Omental fat pad (tissue), 4 donors: ENCODE data around the gene CCR9. TPM values are rescaled to one million over a fixed set of nuclear protein-coding genes. Genes with fewer than 3 reads are reported as not detected.
"Not testable (repeated sequence)": the region's sequence is repeated elsewhere in the genome, so short reads cannot be mapped to it uniquely, and the experiment has no call there.

Experiments
- ATAC-seq: fragments of 150-250 bp; one replicate; pipeline ENCODE4 v1.9.1; 2016; ENCODE audit warnings: mild to moderate bottlenecking, moderate library complexity; ENCODE audit not compliant: low FRiP score
- DNase-seq: peaks from one replicate; pipeline ENCODE4 v3.0.0-alpha.2; 2019; ENCODE audit warnings: low spot score
- CTCF ChIP-seq, 3 donors: fragments of 450-650 bp; IDR thresholded peaks; one replicate each; pipeline ENCODE4 v1.5.1; 2016 to 2017; ENCODE audit warnings: antibody characterized with exemption in 3 of 3, mild to moderate bottlenecking in 3 of 3, moderate library complexity in 2 of 3
- total RNA-seq, 4 donors: library from RNA; depleted of rRNA; stranded (reverse); fragments of >200 nt; gene quantifications; one replicate each; pipeline ENCODE4 v1.1.0, GENCODE V29; 2016

The CCR9 gene
- total RNA-seq, 4 donors from 2014 or later: 0.24 TPM; not detected in 3

DNA sequence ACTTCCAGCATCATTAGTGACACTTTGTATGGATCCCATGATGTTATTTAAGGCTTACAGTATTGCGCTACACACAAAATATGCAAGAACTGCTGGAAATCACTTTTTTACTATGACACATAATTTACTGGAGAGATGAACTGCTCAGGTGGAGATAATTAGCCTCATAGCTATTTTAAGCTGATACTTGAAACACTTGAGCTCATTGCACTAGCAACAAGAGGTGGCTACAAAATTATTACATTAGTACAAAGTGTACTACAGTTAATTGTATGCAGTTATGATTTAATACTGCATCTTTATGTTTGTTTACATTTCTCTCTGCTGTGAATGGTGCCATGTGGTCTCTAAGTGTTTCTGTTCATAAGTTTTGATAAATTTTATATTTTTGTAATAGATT is 38.0 kb upstream of the CCR9 start:
- no peak for DNase-seq
- no peak for ATAC-seq

DNA sequence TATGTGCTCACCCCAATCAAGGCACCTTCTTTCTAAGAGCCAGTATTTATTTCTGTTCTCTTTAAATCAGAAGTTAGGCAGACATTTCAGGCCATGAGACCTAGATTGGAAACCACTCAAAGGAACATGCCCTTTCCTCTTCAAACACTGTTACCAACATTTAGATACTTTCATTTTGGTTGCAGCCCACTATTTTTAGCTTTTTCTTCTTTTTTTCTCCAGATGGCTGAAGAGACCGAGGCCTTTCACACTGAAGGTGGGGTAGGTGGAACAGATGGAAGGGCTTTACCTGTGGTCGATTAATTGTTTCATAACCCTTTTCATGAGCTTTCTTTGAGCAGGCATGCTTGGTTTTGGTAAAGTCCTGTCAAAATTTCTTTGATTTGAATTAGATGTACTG is 33.5 kb upstream of the CCR9 start:
- no peak for TF ChIP-seq CTCF (IDR thresholded peaks at IDR 0.05)

More for the DNA sequence above, 38.0 kb upstream of the CCR9 start:
- TF ChIP-seq CTCF (IDR thresholded peaks at IDR 0.05): no peak

GRCh38 chr3:45856323-45856722 is 30.0 kb upstream of the CCR9 start:
- ATAC-seq, DNase-seq: not testable (repeated sequence)

More for the DNA sequence above, 33.5 kb upstream of the CCR9 start:
- DNase-seq: no peak
- no peak for ATAC-seq

DNA sequence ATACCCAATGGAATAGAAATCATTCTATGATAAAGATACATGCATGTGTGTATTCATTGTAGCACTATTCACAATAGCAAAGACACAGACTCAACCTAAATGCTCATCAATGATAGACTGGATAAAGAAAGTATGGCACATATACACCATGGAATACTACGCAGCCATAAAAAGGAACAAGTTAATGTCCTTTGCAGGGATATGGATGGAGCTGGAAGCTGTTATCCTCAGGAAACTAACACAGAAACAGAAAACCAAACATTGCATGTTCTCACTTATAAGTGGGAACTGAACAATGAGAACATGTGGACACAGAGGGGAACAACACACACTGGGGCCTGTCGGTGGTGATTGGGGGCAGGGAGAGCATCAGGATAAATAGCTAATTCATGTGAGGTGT is 29.3 kb upstream of the CCR9 start:
- ATAC-seq, DNase-seq: not testable (repeated sequence)

DNA sequence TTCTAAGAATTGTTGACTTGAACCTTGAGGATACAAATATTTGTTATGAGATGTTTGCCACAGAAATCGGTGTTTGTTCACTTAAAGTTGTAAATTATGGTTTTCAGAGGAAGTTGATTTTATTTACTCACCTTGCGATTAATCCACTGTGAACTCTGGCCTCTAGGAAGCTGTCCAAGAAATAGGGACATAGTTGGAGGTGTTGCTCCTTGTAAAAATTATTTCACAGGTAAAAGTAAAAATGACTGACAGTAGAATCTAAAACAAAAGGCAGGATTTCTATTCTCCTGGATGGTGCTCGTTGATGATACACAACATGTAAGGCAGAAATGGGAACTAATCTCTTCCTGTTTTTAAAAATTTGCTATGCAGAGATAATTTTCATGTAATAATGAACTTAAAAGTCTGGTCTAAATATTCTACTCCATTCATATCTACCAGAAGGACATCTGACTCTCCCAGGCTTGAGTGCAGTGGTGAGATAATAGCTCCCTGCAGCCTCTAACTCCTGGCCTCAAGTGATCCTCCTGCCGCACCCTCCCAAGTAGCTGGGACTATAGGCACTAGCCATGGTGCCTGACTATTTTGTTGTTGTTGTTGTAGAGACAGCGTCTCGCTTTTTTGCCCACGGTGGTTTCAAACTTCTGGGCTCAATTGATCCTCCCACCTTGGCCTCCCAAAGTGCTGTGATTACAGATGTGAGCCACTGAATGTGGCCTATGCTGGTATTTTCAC is 27.4 kb upstream of the CCR9 start:
- DNase-seq: no peak
- ATAC-seq: no peak
- no peak for TF ChIP-seq CTCF (IDR thresholded peaks at IDR 0.05)

- TF ChIP-seq CTCF (IDR thresholded peaks at IDR 0.05): no peak
- no peak for DNase-seq
- no peak for ATAC-seq
Observed at GRCh38 chr3:45860481-45860880, 25.9 kb upstream of the CCR9 start.

- no peak for TF ChIP-seq CTCF (IDR thresholded peaks at IDR 0.05)
- DNase-seq (no peak), ATAC-seq (no peak)
Observed at GRCh38 chr3:45861043-45861719, 25.2 kb upstream of the CCR9 start.
